KG1 (cell line): ENCODE data around the gene THADA.
"Not testable (repeated sequence)": the region's sequence is repeated elsewhere in the genome, so short reads cannot be mapped to it uniquely, and the experiment has no call there.

Source experiments
- DNase-seq: peaks from one replicate; lab custom pipeline; 2025; lab: John Stamatoyannopoulos, UW

THADA gene

GRCh38 chr2:43462866-43463641 lies 132.8 kb downstream of the THADA start:
- no peak for DNase-seq

GRCh38 chr2:43461453-43462073 lies 134.3 kb downstream of the THADA start:
- DNase-seq = no peak

DNA sequence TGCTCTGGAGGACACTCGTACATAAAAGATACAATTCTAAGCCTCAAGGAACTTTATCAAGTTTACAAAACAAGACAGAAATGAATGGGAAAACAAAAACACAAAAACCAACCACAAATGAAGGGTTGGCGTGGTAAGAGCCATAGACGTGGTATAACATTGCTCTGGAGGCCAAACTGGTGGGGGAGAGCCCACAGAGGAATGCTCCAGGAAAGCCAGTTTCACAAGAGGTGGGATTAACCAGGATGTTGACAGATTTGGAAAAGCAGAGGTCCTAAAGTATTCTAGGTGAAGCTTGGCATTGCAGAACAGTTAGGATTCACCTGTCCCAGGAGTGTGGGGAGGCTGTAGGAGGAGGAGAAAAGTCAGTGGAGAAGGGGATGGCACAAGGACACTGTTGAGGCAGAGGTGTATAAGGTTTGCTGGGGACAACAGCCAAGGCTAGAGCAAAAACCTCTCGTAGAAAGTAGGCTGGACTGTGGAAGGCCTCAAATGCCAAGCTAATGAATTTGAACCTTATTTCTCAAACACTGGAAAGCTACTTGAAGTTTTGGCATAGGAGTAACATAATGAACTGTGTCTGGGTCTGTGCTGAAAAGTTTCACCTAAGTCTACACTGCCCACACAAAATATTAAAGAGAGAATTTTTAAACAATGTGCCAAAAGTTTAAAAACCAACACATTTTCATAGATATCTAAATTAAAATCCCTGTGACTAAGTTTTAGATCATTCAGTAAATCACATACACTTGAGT lies 135.1 kb downstream of the THADA start:
- no peak for DNase-seq

DNA sequence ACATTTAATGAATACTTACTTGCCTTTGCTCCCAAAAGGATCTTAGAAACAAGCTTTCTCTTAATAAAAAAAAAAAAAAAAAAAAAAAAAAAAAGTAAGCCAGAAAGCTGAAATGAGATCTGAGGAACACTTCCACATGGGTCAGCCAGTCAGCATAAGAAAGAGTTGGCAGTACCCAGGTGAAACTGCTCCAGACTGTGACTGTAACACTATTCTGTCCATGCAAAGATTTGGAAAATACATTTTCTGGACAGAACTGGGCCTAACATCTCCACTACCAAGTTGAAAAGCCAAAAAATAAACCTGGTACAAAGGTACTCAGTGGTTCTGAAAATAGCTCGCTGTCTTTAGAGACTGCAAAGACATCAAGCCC lies 135.7 kb downstream of the THADA start:
- no peak for DNase-seq

GRCh38 chr2:43459446-43460173 lies 136.2 kb downstream of the THADA start:
- DNase-seq = no peak

GRCh38 chr2:43458014-43458628 lies 137.7 kb downstream of the THADA start:
- no peak for DNase-seq

GRCh38 chr2:43455731-43456642 lies 139.9 kb downstream of the THADA start:
- DNase-seq = no peak

DNA sequence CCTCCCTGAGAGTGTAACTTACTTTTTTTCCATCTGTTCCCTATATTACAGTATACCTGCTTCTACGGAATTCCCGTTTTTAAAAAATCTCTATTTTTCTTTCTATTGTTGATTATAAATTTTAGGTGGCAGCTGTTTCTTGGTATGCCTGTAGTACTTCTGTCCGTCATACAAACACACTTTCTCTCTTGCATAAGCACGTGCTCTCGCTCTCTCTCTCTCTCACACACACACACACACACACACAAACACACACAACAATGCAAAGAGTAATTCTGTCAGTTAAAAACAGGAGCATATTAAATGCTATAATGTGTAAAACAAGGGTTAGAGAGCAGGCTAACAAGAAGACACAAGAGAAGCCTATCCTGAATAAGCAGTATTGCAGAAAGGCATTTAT lies 140.5 kb downstream of the THADA start:
- no peak for DNase-seq

DNA sequence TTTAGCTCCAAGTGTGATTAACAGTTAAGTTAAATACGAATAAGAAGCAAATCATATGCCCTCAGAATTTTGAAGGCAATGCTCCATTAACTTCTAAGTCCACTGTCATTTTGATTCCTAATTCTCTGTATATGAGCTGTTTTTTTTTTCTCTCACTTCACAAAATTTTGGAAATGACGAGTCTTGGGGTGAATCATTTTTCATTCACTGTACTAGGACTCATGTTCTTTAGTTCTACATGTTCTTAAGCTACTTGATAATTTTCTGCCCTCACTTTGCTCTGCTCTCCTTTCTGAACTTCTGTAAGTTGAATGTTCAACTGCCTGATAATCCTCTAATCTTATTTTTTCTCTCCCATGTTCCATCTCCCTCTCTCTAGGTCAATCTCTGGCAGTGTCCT lies 141.0 kb downstream of the THADA start:
- DNase-seq = no peak

DNA sequence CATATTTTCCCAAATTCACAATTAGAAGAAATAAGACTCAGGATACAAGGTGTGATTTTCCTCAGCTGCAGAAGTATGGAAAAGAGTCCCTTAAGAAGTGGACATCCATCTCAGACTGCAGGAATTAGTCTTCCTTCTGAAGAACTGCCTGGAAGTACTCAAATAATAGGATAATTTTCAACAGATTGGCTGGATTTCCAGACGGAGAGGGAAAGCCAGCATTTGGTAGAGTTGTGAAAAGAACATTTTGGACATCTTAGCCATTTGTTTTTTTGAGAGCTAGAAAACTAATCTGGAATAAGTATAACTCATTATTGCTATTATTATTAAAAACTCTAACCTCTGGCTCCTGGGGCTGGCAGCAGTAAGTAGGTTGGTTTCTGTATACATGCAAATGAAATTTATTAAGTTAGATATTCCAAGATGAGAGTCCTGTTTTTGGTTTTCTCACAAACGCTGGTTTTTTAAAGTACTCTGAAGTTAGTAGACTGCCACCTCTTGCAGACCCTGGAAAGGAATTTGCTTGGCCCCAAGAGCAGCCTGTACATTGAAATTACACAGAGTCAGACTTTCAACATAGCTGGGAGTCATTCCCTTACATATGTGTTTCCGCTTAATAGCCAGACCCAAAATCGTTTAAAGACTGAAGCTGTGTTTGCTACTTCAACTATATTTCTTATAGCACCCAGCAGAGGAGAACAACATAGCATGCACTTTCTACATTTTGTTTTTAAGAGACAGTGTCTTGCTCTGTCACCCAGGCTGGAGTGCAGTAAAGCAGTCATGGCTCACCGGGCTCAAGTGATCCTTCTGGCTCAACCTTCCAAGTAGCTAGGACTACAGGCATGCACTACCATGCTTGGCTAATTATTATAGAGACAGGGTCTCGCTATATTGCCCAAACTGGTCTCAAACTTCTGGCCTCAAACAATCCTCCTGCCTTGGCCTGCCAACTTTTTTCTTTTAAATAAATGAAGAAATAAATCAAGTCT lies 142.4 kb downstream of the THADA start:
- DNase-seq = no peak

DNA sequence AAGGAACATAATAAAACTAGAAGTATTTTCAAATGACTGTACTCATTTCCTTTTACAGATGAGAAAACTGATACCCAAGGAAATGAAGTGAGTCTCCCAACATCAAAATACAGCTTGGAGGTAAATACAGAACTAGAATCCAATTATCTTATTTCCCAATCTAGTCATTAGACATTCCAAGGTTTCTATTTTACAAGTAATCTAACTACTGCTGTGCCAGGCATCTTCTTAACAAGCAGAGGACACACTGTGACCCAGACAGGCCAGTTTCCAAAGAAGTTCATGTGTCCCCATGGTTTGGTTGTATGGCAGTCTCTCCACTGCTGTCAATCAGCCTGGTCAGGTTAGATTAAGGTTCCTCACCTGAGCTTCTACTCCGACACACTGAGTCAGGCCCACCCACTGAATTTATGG lies 143.5 kb downstream of the THADA start:
- DNase-seq = no peak

DNA sequence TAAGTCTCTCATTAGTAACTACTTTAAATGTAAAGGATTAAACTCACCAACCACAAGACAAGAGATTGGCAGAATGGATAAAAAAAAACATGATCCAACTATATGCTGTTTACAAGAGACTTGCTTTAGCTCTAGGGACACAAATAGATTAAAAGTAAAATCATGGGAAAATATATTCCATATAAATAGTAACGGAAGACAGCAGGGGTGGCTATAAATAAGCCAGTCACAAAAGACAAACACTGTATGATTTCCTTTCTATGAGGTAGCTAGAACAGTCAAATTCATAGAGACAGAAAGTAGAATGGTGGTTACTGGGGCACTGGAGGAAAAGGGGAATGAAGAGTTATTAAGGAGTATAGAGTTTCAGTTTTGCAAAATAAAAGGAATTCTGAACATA lies 145.2 kb downstream of the THADA start:
- DNase-seq = no peak

GRCh38 chr2:43448822-43449110 lies 147.1 kb downstream of the THADA start:
- DNase-seq = no peak

- DNase-seq = no peak
Measured at GRCh38 chr2:43448011-43448821, 147.6 kb downstream of the THADA start.

DNA sequence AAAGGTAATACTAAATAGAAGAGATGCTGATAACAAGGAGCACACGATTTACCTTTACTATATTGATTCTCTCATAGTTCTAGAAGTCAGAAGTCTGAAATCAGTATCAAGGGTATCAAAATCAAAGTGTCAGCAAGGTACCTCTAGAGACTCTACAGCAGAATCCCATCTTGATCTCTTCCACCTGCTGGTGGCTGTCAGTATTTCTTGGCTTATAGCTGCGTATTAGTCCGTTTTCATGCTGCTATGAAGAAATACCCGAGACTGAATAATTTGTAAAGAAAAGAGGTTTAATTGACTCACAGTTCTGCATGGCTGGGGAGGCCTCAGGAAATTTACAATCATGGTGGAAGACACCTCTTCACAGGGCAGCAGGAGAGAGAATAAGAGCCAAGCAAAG lies 149.1 kb downstream of the THADA start:
- not testable (repeated sequence) for DNase-seq

DNA sequence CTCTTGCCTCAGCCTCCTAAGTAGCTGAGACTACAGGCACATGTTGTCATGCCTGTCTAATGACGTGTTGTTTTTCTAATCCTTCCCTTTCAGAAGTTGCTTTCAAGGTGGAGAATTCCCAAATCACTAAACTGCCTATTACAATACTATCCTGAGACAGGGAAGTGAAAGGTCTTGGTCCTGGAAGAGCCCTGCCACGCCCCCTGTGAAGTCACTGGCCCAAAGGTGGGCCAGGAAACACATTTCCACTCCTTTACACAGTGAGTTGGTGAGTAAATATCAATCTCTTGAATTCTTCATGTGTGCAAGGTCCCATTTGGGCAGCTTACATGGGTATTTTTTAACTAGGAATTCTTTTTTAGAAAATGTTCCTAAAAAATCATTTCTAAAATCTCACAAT lies 150.1 kb downstream of the THADA start:
- DNase-seq = no peak

GRCh38 chr2:43444989-43445645 lies 150.7 kb downstream of the THADA start:
- DNase-seq = no peak

DNA sequence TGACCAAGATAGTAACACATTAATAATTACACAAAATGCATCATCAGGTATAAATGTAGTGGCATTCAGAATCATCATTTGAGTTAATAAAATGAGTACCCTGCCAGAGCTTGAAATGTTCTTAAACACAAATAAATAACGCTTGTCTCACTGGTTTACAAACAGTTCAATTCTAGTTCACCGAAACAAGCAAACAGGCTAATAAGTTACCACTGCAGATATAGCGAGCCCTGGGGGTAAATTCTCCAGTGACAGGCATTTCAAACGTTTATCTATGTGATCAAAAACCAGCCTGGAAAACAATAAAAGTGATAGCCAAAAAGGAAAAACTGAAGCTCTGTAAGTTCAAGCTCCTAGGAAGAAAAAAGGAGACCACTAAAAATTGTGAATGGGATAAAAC lies 152.6 kb downstream of the THADA start:
- DNase-seq = no peak

DNA sequence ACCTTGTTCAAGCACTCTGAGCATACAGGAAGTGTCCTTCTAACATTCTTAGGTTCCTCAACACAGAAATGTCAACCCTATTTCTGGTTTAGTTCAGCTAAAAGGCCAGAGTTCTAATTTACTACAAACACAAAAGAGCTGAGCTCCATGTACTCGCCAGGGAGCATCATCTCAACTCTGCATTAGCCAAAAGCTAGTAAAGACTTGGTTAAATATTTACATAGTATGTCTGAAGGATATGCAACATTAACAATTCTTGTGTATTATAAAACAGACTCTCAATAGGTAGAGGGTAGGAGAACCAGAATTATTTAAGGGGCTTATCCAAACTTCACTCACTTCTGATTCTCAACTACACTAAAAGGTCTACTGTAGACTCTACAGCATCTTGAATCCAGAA lies 154.6 kb downstream of the THADA start:
- DNase-seq = no peak
